ENCODE results near the gene ZNF547. TPM values are rescaled to one million over a fixed set of nuclear protein-coding genes. Genes with fewer than 3 reads are reported as not detected.

ZNF547 gene
- total and polyA plus RNA-seq, 2 of the 8 experiments (the other 6 are each of a cell fraction or from before 2014, with no cell fraction given) = 1.1 to 2.1 TPM

DNA sequence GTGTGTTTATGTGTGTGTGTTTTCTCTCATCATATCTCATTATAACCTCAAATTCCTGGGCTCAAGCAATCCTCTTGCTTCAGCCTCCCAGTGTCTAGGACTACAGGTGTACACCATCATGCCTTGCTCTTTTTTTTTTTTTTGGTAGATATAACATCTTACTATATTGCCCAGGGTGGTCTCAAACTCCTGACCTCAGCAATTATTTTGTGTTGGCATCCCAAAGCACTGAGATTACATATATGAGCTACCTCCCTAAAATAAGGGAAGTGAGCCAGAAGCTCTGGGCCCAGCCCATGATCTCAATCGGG lies 43.5 kb upstream of the ZNF547 start (continued):
- TF ChIP-seq CHD7 (IDR thresholded peaks at IDR 0.05; ENCODE audit: insufficient replicate concordance, low read length) (no peak), JUN (IDR thresholded peaks at IDR 0.05; ENCODE audit: low read depth, low read length) (no peak), SRF (IDR thresholded peaks at IDR 0.05; ENCODE audit: low read depth, low read length) (no peak), TCF12 (IDR thresholded peaks at IDR 0.05; ENCODE audit: low read depth, low read length) (no peak), RFX5 (IDR thresholded peaks at IDR 0.05; ENCODE audit: borderline replicate concordance, low read depth, low read length) (no peak), FOSL1 (IDR thresholded peaks at IDR 0.05; ENCODE audit: insufficient read depth, low read depth, low read length) (no peak), KDM5A (IDR thresholded peaks at IDR 0.05; ENCODE audit: low read length) (no peak), NANOG (IDR thresholded peaks at IDR 0.05; ENCODE audit: insufficient read depth, low read depth, low read length, poor library complexity, severe bottlenecking) (no peak)
- TF ChIP-seq, protein P1, sequence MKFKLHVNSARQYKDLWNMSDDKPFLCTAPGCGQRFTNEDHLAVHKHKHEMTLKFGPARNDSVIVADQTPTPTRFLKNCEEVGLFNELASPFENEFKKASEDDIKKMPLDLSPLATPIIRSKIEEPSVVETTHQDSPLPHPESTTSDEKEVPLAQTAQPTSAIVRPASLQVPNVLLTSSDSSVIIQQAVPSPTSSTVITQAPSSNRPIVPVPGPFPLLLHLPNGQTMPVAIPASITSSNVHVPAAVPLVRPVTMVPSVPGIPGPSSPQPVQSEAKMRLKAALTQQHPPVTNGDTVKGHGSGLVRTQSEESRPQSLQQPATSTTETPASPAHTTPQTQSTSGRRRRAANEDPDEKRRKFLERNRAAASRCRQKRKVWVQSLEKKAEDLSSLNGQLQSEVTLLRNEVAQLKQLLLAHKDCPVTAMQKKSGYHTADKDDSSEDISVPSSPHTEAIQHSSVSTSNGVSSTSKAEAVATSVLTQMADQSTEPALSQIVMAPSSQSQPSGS (IDR thresholded peaks at IDR 0.05; ENCODE audit: low read length) = no peak

All from H1 (cell line).